ENCODE results near the gene ACTMAP. TPM values are rescaled to one million over a fixed set of nuclear protein-coding genes. Genes with fewer than 3 reads are reported as not detected.

ACTMAP gene
- total and polyA plus RNA-seq, 7 donors = 1.8 to 11.0 (median 5.3) TPM

DNA sequence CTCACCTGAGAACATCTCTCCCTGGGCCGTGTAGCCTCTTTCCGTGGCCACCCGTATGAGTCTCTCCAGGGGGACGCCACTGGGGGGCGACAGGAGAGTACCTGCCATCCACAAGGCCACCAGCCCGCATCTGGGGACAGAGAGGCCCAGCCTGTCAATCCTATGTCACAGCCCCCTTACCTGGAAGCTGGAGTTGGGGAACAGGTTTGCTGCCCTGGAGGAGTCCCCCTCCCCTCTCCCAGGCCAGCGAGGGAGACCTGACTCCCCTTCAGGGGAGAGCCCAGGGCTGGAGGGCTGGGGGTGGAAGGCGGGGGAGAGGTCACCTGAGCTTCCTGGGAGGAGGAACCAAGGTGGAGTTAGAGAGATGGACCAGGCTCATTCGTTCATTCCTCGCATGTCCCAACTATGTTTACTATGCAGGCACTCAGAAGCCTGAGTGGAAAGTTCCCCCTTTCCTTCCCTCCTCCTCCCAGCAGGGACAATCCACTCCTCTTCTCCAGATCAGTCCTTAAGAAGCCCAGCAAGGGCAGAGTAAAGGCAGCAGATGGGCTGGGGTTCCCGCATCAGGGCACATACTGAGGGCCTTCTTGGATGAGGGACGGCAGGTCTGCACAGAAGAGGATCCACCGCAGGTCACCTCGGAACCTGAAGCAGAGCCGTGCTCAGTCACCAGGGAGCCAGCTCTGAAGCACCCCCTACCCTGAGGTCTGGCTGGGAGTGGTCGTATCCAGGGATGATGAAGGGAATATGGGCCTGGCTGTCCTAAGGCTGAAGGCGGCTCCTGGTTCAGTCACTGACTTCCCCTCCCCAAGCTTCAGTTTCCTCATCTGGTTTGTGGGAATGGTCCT is 5.5 kb downstream of the ACTMAP start:
- Histone ChIP-seq H3K27me3 (no peaks in the 10 kb centered on the region), H3K36me3 (peaks cover 0 to 9% (median 5%) of the 10 kb centered on the region in 4 donors), H3K27ac (peak overlapping the region in 3 of 4 donors; percentile 10 to 31 (median 17)), H3K4me3 (no peak overlapping the region), H3K4me1 (peaks cover 0 to 34% (median 9%) of the 10 kb centered on the region in 4 donors), H3K9me3 (no peaks in the 10 kb centered on the region)
- intact Hi-C loops (cut with DNase I) = no loop called here
- WGBS, 2 donors = 80 to 82% methylated on average over 17 of the region's 17 CpGs
- TF ChIP-seq POLR2A (IDR thresholded peaks at IDR 0.05) (no peak), CTCF (IDR thresholded peaks at IDR 0.05) (no peak), EP300 (IDR thresholded peaks at IDR 0.05) (no peak), POLR2AphosphoS5 (IDR thresholded peaks at IDR 0.05) (no peak)
- no peak for DNase-seq

GRCh38 chr19:40743926-40744325 is 6.4 kb downstream of the ACTMAP start:
- Histone ChIP-seq H3K9me3 (no peaks in the 10 kb centered on the region), H3K4me1 (peaks cover 0 to 26% (median under 1%) of the 10 kb centered on the region in 4 donors), H3K4me3 (no peak overlapping the region), H3K27ac (no peak overlapping the region), H3K27me3 (no peaks in the 10 kb centered on the region), H3K36me3 (peaks cover 0 to 17% (median 11%) of the 10 kb centered on the region in 4 donors)
- no peak for TF ChIP-seq POLR2AphosphoS5 (IDR thresholded peaks at IDR 0.05)
- no peak for TF ChIP-seq EP300 (IDR thresholded peaks at IDR 0.05)
- no peak for TF ChIP-seq CTCF (IDR thresholded peaks at IDR 0.05)
- TF ChIP-seq POLR2A (IDR thresholded peaks at IDR 0.05) = no peak
- WGBS, 2 donors = 90 to 93% methylated on average over 10 of the region's 10 CpGs
- intact Hi-C loops (cut with DNase I) = no loop called here
- DNase-seq = no peak

GRCh38 chr19:40742886-40743285 is 7.4 kb downstream of the ACTMAP start:
- no peak for TF ChIP-seq EP300 (IDR thresholded peaks at IDR 0.05)
- TF ChIP-seq POLR2AphosphoS5 (IDR thresholded peaks at IDR 0.05) = no peak
- TF ChIP-seq POLR2A (IDR thresholded peaks at IDR 0.05) = no peak
- no peak for TF ChIP-seq CTCF (IDR thresholded peaks at IDR 0.05)
- Histone ChIP-seq H3K4me3 (no peak overlapping the region), H3K27me3 (no peaks in the 10 kb centered on the region), H3K36me3 (peaks cover 0 to 25% (median 16%) of the 10 kb centered on the region in 4 donors), H3K4me1 (peaks cover 0 to 16% (median 0%) of the 10 kb centered on the region in 4 donors), H3K9me3 (no peaks in the 10 kb centered on the region), H3K27ac (no peak overlapping the region)
- intact Hi-C loops (cut with DNase I) = no loop called here
- no peak for DNase-seq
- 94% methylated on average over 12 of the region's 12 CpGs for WGBS, 2 donors

DNA sequence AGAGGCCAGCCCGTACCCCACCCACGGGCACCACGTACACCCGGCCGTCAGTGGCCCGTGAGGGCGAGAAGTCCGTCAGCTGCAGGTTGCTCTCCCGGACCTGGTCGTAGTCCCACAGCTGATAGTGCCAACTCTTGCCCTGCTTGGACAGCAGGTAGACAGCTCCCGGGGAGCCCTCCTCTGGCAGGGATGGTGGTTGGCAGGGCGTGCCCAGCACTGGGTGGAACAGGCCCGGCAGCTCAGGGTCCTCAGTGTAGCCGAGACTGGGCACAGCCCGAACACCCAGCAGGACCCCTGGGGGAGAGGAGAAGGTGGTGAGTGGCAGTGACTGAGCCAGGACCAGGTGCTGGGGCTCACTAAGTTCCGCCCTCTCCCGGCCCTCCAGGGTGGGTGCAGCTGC is 7.8 kb downstream of the ACTMAP start:
- no peaks in the 10 kb centered on the region for H3K9me3 ChIP-seq
- TF ChIP-seq CTCF (IDR thresholded peaks at IDR 0.05) (no peak), EP300 (IDR thresholded peaks at IDR 0.05) (no peak), POLR2A (IDR thresholded peaks at IDR 0.05) (no peak), POLR2AphosphoS5 (IDR thresholded peaks at IDR 0.05) (no peak)
- no peak overlapping the region for H3K4me3 ChIP-seq
- no peak overlapping the region for H3K27ac ChIP-seq
- H3K4me1 ChIP-seq = peaks cover 0 to 16% (median 0%) of the 10 kb centered on the region in 4 donors
- intact Hi-C loops (cut with DNase I) = no loop called here
- H3K27me3 ChIP-seq = no peaks in the 10 kb centered on the region
- H3K36me3 ChIP-seq = peaks cover 2 to 30% (median 20%) of the 10 kb centered on the region in 4 donors
- no peak for DNase-seq
- 66 to 86% methylated on average over 17 of the region's 17 CpGs for WGBS, 2 donors

All from sigmoid colon (tissue), 7 donors.